HG03108 (cell line): ENCODE measurements around the gene RGS2.

Experiments used
- ATAC-seq: cut with Tn5 transposase; IDR thresholded peaks from one replicate; pipeline ENCODE4 v1.9.1; 2021; ENCODE audit warnings: moderate library complexity; ENCODE audit not compliant: unreplicated experiment

Gene RGS2

GRCh38 chr1:192794768-192795035, 14.1 kb upstream of the RGS2 start:
- no peak for ATAC-seq

DNA sequence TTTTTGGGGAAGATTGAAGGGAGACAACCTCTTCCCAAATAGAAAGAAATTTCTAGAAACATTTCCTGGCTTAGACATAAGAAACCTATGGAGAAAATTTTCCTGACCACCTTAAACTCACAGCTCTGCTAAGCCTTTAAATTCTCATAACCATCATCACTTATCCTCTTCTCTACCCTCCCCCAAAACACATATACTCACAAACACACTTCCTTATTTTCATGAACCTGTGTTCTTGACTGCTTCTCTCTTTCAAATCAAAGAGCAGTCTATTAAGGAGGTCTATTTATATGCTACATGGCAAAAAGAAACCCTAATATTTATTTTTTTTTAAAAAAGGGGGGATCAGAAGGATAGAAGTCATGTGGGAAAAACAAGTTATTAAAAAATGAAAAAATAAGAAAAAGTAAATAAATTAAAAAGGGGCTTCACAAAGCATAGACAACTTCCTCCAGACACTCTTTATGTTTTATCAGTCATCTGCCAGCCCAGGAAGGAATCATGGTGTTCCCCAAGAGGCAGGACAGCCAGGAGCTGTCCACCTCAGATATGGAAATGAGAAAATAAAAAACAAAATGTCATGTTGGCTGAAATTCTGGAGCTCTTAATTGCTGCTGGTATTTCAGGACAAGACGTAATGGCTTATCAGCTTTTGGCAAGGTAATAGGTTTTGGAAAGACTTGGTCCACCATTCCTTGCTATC, 12.8 kb upstream of the RGS2 start:
- no peak for ATAC-seq

- ATAC-seq = no peak
These were observed 11.7 kb upstream of the RGS2 start for GRCh38 chr1:192797143-192797542.

DNA sequence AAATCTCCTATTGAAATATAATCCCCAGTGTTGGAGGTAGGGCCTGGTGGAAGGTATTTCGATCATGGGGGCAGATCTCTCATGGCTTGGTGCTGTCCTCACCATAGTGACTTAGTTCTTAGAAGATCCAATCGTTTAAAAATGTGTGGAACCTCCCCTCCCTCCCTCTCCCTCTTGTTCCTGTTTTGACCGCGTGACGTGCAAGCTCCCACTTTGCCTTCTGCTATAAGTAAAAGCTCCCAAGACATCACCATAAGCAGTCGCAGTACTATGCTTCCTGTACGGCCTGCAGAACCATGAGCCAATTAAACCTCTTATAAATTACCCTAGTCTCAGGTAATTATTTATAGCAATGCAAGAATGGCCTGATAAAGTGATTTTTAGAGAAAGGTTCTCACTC, 10.9 kb upstream of the RGS2 start:
- ATAC-seq = no peak

DNA sequence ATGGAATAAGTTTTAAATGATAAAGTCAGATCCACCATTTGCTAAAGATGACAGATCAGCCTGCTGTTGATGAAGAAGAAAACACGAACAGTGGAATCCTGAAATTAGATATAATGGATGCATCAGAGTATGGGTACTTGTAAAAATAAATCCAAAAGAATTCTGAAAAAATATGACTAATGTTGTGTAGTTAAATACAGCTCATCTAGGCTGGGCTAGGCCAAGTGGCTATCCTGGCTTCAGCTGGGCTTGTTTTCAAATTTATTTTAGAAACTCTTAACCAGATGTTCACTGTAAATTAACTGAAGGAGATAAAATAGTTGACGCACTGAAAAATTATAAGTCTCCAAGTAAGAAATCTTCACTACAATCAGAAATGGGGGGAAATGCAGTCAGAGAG, 7.4 kb upstream of the RGS2 start:
- no peak for ATAC-seq

GRCh38 chr1:192802406-192802805, 6.4 kb upstream of the RGS2 start:
- no peak for ATAC-seq

DNA sequence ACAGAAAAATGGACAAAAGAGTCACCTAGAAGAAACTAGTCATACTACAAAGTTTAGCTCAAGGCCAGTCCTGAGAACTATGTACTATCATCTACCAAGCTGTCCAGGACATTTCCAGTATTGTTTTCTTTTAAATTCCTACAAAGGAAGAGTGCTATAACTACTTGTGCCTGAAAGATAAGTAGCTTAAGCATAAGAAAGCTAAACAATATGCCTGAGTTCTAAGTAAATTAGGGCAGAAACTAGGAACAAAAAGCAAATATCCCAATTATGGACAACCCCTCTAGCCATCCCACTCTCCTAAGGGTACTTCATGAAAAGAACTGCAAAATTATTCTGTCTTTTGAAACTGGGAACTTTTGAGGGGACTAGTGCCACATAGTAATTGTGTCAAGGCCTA, 5.3 kb upstream of the RGS2 start:
- no peak for ATAC-seq

GRCh38 chr1:192805832-192806323, 3.0 kb upstream of the RGS2 start:
- peak; percentile 22 for ATAC-seq

GRCh38 chr1:192807211-192808162, 1.4 kb upstream of the RGS2 start:
- peak; percentile 21 for ATAC-seq

DNA sequence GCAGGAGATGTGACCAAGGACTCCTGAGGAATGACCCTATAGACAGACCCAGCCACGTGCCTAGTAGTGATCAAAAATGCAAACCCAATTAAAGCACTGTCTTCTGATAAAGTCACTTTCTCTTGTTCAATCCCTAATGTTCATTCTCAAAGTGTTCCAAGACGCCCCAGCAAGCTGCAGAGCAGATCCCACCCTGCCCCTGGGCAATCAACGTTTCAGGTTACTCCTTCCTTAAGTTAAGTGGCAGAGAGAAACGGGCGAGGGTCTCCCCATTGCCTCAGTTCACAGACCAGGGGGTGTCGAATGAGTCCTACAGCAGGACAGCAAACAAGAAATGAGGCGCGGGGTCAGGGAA, 699 bp upstream of the RGS2 start:
- no peak for ATAC-seq

DNA sequence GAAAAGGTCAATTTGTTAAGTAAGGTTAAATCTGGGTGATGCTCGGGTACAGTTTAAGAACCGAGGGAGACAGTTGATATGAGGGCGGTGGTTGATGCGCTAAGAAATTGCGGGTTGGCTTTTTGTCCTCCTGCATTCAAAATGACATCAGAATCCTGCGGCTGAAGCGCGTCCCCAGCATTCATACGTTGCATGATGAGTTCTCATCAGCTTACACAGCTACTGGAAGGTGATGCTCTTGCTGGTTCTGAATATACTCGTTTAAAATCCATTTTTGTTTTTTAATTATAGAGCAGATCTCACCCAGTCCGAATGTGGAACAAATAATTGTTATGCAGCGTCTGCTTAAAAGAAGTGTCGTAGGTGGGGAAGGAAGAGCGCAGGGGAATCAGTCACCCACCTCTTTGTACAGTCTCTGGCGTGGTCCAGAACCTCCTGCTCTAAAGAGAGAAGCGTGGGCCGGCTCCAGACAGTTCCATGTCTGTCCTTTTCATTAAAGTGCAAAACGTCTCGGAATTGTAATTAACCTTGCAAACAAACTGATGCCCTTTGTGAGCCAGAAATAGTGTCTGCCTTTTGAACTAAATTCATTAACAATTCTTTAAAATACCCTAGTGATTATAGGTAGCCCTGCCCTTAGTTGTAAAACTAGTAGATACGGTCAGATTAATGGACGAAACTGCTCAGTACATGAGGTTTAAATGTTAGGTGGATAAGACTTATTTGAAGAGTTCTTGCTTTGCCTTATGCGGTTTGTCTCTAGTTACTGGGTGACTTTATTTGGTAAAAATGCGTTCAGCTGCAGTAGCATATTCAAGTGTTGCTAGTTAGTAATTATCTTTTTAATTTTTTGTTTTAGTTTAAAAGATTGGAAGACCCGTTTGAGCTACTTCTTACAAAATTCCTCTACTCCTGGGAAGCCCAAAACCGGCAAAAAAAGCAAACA, 741 bp downstream of the RGS2 start:
- no peak for ATAC-seq

- no peak for ATAC-seq
These were observed 1.5 kb downstream of the RGS2 start for GRCh38 chr1:192810253-192810880.

DNA sequence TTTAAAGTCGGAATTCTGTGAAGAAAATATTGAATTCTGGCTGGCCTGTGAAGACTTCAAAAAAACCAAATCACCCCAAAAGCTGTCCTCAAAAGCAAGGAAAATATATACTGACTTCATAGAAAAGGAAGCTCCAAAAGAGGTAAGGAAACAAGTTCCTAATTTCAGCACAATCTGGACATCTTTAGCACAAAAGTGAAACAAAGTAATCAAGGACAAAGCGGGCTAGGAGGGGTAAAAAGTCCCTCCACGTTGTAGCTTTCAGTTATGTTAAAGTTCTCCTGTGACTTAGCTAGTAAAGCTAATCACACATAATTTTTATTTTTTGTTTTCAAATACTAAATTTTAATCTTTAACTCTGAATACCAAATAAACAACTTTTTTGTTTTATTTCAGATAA, 2.2 kb downstream of the RGS2 start:
- ATAC-seq = no peak

DNA sequence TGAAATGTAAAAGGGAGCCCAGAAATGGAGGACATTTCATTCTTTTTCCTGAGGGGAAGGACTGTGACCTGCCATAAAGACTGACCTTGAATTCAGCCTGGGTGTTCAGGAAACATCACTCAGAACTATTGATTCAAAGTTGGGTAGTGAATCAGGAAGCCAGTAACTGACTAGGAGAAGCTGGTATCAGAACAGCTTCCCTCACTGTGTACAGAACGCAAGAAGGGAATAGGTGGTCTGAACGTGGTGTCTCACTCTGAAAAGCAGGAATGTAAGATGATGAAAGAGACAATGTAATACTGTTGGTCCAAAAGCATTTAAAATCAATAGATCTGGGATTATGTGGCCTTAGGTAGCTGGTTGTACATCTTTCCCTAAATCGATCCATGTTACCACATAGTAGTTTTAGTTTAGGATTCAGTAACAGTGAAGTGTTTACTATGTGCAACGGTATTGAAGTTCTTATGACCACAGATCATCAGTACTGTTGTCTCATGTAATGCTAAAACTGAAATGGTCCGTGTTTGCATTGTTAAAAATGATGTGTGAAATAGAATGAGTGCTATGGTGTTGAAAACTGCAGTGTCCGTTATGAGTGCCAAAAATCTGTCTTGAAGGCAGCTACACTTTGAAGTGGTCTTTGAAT, 2.9 kb downstream of the RGS2 start:
- no peak for ATAC-seq

DNA sequence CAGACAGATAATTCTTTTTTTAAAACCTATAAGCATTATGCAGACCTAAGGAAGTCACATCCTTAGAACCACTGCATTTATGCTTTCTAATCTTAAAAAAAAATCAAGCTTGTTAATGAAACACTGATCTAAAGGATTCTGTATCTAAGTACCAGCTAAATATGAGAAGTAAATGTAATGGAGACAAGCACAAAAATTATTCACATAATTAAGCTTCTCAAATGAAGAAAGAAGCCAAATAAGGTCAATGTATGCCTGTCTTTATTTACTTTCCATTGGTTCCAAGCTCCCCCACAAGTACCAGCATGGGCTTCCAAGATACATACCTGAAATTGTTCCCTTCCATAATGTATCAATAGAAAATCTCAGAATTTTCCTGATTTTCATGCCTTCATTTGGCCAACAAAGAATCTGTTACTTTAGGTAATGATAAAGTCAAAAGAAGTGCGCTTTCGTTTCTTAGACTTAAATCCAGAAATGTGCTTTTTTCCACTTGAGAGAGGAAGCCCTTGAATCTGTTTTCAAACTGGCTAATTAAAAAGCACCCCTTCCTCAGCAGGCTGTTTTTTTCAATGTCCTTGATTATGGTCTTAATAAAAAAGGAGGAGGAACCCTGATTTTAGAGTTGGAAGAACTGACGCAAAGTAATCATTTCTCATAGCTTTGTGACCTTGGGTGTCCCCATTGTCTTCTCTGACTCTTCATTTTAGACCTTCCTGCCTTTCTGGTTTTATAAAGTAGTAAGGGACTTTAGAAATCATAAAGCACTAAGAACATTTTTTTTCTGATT, 3.8 kb downstream of the RGS2 start:
- ATAC-seq = no peak

GRCh38 chr1:192814805-192815204, 6.0 kb downstream of the RGS2 start:
- ATAC-seq = no peak

DNA sequence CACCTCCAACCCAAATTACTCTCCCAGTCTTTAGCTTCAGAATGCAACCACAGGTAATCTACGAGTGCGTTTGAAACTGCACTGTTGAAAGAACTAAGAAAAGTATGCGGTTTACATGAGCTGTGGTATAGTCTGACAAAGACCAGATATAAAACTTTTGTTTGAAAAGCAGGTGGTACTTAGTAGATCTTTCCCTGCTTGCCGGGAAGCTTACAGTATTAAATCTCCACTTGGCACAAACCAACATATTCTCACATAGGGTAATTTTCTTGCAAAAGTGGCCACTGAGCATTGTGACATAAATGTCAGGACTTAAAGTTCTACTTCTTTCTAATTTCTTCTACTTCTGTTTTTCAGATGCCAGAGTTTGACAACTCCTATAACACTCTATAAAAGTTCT, 8.4 kb downstream of the RGS2 start:
- ATAC-seq = no peak

DNA sequence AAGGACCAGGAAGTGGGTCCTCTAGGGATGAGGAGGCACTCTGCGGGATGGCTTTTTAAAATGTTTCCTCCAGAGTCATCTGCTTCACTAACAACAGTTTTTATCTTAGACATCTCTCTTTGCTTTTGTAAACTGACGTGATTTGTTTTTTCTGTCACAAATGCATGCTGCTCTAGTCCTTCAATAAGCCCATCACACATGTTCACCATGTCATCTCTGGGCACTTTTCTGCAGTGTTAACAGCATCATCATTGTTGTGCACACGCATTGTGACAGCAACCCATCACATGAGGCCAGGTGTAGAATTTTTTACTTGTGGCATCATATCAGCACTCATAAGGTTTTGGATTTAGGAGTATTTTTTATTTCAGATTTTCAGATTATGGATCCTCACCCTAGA, 12.5 kb downstream of the RGS2 start:
- no peak for ATAC-seq

GRCh38 chr1:192824511-192824910, 15.7 kb downstream of the RGS2 start:
- ATAC-seq = no peak
